GM18867 (cell line): Measurements from ENCODE around the gene VSTM4.
A peak's percentile ranks its signal among the peaks of the same experiment; 100 is the strongest.

Experiments
- ATAC-seq: cut with Tn5 transposase; IDR thresholded peaks from one replicate; pipeline ENCODE4 v1.9.1; 2021; ENCODE audit warnings: mild to moderate bottlenecking, moderate library complexity; ENCODE audit not compliant: unreplicated experiment

VSTM4 gene, protein sequence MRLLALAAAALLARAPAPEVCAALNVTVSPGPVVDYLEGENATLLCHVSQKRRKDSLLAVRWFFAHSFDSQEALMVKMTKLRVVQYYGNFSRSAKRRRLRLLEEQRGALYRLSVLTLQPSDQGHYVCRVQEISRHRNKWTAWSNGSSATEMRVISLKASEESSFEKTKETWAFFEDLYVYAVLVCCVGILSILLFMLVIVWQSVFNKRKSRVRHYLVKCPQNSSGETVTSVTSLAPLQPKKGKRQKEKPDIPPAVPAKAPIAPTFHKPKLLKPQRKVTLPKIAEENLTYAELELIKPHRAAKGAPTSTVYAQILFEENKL

DNA sequence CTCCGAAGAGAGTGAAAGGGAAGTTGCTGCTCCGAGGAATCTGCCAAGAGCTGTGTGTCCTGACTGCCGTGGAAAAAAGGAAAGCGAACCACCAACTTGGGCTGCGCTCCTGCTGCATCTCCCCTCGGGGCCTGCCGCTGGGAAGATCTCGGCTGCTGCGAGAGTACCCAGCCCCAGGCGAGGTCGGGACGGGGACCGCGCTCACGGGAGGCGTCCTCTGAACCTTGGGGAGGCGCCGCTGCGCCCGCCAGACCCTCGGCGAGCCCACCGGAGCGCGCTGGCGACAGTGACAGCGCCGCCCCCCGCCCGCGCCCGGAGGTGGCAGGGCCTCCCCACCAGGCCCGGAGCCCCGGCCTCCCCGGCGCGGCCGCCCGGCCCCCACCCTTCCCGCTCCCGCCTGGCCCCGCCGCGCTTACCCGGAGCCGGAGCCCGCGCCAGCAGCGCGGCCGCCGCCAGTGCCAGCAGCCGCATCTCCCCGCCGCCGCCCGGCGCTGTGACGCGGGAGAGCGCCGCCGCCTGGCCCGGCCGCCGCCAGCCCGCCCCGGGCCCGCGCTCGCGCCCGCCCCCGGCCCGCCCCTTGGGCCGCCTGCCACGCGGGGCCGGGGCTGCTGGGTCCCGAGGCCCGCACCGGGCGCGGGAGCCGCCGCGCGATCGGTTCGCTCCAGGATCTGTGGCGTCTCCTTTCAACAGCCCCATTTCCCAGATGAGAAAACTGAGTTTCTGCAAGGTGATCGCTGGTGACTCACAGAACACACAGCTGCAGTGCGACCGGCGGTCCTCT lies at the start of gene VSTM4:
Gene VSTM4, minus strand, starts transcription at position 508 of the 781 bp plus-strand sequence. Its CDS starts 37 bp downstream, at position 471.
- no peak for ATAC-seq

DNA sequence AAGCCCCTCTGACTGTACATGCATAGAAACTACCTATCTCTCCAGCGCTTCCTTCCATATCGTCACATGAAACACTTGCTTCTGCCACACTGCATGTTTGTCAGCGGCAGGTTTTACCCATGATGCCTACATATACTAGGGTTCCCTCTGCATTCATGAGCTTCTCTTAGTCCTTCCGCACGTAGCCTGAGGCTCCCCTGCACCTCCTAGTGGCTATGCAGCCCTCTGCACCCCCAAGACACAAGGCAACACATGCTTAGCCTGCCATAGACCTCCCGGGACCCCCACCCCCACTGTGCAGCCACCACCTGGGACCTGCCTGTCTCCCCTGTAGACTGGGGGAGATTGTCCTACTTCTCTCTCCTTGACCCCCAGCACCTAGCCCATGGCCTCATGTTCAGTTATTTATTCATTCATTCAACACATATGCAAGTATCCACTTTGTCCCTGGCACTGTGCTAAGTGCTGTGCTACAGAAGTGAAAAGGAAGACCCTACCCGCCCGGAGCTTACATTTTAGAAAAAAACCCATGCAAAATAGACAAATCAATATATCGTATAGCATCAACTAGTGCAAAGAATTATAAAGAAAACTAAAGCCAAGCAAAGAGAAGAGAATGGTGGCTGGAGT lies 49.4 kb upstream of the VSTM4 start:
- ATAC-seq: peak; percentile 87

DNA sequence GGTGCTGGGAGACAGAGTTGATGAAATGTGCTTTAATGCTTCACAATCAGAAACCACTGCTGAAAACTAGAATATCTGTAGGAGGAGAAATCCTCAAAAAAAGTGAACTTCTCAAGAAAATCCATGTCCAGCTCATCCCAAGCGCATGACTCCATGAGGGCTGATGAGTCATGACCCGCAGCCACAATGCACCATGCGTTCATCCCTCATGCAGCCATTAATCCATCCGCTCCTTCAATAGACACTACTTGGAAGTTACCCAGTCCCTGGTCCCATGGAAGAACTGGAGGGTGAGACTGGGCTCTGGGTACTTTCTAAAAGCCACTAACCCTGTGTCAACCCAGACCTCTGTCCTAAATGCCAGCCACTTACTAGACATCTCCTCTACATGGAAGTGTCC lies 48.4 kb upstream of the VSTM4 start:
- no peak for ATAC-seq

DNA sequence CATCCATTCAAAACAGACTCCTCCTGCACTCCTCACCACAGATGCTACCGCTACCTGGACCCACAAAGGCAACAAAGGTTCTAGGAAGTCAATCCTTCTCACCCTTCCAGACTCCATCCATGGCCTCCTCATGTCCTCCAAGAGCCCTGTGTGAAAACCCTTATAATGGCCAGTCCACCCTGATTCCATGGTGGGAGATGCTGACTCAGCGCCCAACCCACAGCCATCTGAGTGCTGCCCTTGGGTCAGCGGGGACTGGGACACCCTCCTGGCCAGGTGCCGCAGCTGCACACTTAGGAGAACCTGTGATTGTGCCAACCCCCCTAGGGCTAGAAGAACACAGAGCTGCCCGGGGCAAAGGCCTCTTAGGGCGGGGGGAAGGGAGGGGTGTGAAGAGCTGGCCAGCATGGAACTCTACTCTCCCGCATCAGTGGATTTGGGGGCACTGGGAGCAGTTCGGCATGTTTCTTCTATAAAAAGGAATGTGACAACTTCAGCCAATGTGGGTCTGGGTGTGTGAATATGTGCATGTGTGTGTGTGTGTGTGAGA lies 47.5 kb upstream of the VSTM4 start:
- no peak for ATAC-seq

DNA sequence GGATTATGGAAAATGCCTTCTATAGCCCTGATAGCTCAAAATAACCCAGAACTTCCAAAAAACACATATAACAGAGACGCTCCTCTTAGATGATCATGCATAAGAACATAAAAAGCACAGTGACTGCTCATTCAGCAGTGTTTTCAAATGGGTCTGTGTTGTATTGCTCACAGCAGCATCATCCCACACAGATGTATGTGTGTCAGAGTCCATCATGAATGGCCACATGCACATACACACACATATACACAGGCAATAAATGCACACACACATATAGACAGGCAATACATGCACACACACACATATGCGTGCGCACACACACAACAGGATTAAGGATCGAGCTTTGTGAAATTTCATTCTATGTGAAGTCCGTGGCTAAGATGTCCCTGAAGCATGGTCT lies 46.7 kb upstream of the VSTM4 start:
- no peak for ATAC-seq

DNA sequence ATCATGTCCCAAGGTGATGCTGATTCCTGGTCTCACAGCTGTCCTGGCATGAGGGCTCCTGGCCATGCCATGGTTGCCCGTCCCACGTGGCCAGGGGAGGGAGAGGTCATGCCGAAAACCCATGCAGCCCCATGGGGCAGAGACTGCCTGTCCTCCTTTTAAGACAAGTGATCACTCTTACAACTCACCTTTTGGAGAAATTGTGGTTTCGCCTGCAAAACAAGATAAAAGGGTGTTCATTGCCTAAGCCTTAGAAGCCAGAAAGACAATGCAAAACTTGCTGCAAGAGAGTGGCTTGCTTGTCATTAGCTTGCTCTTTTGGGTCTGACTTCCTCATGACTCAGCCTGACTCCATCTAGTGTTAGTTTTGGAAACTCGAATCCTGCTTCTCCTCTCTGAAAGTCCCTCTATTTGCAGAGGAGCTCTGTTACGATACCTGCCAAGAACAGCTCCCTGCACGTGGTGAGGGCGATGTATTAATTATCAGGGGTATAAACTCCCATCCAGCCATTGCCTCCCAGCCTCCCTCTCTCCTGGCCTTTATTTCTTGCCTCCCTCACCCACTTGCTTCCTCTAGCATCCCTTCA lies 46.2 kb upstream of the VSTM4 start:
- ATAC-seq: no peak

DNA sequence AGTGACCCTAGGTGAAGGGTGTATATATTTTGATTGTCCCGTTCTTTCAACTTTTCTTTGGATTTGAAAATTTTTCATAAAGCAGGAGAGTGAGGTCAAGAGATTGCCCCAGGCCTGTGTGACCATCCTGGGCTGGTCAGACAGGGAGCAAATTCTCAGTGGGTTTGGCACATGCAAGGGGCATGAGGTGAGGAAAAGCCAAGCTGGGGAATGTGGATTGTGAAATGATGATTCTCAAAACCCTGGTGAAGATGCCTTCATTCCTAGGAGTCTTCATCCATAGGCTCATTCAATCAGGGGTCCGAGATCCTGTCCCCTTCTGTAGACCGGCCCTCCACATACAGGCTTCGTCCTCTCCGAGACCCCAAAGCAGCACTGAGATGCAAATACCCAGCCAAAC lies 45.5 kb upstream of the VSTM4 start:
- ATAC-seq: no peak

DNA sequence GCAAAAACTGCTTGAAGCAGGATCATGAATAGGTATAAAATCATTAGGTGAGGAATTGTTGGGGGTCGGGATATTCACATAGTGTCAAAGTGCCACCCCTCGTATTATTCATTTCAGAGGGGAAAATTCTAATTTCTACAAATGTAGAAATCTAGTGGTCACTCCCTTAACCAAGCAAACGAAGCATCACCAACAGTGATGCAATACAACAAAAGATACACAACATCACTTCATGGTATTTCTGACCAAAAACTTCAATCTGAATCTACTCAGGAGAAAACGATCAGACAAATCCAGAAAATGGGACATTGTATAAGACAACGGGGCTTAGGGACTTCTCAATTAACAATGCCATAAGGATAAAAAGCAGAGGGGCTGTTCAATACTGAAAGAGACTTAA lies 44.8 kb upstream of the VSTM4 start:
- no peak for ATAC-seq

DNA sequence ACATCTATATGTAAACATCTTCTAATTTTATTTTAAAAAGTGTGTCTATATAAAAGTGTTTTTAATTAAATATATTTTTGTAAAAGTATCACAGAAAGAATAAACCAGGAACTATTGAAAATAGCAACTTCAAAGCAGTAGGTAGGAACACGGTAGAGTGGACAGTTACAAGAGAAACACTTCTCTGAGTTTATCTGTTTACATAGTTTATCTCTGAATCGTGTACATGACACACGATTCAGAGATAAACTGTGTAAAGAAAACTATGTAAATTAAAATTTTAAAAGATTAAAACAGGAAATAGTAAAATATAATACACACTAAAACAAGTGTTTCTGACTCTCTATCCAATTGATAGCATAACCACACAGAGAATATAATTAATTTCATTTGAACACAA lies 43.6 kb upstream of the VSTM4 start:
- no peak for ATAC-seq

DNA sequence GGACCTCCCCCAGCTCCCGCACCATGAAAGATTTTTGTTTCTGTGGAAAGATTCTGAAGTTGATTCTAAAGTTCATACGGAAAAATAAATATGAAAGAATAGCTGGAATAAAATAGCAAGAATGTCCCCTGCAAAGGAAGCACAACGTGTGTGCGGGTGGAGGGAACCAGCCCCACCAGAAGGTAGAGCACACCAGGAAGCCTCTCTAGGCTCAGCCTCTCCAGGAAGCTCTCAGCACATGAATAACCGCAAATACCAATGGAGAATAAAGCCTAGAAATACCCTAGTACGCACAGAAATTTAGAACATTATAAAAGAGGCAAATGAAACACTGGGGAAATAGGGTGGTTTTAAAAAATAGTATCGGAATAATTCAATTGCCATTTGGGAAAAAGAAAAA lies 43.1 kb upstream of the VSTM4 start:
- no peak for ATAC-seq

DNA sequence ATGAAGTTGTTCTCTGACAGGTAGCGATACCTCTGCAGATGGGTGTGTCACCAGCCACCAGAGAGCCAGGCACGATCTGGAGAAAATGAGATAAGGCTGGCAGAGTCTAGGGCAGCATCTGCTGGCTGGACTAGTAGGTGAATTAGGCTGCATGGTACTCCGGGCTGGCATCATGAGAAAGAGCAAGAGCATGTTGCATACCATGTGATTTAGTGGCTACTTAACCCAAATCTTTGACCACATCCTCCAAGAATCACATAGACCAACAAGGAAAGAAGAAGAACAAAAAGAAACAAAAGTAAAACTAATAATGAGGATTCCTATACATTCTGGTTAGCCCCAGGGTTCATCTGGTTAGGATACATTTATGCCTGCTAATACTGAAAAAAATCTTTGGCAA lies 41.9 kb upstream of the VSTM4 start:
- ATAC-seq: no peak

DNA sequence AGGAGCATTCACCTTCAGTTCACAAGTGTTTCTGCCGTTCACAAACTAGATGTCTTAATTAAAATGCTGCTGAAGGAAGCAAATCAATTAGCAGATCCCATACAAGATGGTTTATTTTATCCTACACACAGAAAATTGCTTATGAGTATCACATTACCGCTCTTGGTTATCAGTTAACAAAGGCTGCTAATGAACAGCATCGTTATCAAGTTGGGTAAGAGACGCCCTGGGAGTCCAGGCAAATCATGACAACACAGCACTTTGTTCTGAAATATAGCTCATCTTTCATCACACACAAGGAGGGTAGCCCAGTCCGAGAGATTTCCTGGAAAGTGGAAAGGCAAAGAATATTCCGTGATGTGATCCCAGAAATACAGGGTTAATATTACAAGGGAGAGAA lies 39.3 kb upstream of the VSTM4 start:
- no peak for ATAC-seq

DNA sequence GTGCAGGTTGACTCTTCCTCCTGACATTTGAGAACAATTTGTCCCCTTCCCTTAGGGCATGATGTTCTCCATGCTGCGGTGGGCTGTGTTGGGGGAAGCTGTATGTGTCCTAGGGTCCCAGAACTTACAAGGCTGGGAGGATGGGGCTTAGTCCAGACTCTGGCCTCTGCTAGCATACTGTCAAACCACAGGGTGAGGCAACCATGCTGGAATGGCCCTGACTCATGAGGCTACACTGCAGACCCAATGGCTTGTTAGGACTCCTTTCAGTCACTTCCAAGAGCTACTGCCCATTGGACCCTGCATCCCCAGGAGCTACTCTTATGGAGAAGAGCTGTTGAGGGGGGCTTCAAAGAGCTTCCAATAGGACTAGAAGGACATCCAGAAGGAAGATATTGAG lies 38.6 kb upstream of the VSTM4 start:
- no peak for ATAC-seq

DNA sequence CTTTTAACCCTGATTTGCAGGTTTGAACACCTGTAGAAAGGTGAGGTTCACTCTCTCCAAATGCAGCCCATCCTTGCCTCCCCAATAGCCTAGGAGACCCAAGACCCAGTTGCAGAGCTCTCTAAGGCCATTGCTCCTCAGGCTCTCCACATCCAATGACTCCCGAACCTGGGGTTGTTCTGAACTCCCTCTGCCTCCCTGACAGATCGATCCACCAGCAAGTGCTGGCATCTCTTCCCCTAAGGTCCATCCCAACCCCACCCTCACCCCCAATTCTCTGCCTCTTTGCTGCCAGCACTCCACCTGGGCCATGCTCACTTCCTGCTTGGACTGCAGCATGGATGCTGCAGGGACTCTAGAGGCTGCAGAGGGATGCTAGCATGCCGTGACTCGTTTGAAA lies 37.8 kb upstream of the VSTM4 start:
- ATAC-seq: no peak

DNA sequence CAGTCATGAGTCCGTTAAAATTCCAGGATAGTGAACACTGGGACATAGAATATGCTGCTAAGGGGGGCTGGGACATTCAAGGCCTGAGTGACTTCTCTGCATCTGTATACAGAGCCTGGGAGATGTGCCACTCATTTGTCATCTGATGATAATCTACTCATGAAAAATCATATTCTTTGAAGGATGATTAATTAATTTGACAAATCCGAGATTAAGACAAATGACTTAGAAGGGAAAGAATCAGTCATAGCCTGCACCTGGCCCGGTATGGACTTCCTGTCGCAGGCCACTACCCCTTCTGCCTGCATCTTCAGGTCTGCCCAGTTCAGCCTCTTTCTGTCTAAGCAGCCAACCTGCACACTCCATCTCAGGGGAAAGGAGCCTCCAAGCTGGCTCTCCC lies 37.3 kb upstream of the VSTM4 start:
- no peak for ATAC-seq

DNA sequence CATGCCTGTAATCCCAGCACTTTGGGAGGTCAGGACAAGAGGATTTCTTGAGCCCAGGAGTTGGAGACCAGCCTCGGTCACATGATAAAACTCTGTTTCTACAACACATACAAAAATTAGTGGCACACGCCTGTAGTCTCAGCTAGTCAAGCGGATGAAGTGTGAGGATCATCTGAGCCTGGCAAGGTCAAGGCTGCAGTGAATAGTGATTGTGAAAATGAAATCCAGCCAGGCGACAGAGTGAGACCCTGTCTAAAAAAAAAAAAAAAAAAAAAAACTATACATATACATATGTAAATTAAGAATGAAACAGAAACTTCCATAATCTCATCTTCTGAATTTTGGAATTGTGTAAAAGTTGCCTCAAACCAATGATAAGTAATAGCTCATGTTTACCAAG lies 36.7 kb upstream of the VSTM4 start:
- ATAC-seq: peak; percentile 49

DNA sequence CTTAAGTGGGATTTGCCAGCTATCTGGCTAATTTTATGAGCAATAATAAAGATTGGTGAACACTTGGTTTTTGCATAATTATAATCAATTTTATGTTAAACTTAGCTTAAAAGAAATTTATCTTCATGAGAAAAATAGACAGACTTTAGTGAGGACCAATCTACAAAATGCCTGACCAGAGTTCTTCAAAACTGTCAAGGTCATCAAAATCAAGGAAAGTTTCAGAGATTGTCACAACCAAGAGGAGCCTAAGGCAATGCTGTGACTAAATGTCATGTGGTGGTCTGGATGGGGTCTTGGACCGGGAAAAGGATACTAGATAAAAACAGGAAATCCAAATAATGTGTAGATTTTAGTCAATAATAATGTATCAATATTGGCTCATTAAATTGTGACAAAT lies 36.2 kb upstream of the VSTM4 start:
- ATAC-seq: no peak

DNA sequence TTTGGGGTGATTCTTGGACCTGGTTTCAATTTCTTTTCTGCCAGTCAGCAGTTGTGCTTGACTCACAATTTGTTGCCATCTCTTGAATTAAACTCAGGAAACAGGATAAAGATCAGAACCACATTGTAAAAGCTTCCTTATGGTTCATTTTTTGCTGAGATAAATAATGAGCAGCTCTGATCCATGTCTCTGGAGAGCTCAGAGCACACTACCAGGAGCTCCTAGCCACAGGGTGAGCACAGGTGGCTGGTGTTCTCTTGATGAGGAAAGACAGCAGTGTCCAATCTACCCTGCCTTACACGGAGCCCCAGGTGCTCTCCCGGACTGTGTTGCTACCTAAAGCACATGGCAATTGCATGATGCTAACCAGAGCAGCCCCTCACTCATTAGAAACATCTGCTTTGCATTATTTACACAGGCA lies 35.7 kb upstream of the VSTM4 start:
- no peak for ATAC-seq

DNA sequence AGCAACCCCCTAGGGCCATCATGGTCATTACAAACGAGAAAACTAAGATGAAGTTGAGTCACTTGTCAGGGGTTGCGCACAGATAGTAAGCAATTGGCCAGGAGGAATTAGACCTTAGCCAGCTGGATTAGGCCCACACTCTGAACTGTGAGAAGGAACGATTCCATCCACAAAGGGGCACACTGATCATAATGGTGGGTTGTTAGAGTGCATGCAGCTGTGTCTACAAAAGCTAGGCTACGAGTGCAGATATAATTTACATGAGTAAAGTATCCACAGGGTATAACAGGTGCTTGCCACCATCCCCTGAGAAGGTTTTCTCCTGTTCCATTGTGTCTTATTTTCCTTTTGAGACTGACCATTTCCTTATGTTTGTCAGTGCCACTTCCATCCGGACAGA lies 35.1 kb upstream of the VSTM4 start:
- ATAC-seq: no peak

DNA sequence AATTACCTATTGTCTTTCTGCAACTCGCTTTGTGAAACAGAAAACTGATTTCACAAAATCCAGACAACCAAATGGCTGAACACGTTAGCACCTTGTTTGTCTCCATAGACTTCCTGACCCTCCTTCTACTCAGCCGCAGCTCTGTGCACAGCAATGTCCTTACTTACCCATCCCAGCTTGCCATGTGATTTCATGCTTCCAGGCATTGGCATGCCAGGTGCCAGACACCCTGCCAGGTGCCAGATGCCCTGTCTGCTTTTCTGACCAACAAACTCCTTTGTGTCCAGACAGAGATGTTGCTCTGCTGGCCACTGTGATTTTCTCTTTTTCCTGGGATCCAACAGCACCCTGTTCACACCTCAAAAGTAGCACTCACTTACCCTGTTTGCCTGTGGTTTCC lies 34.6 kb upstream of the VSTM4 start:
- no peak for ATAC-seq

DNA sequence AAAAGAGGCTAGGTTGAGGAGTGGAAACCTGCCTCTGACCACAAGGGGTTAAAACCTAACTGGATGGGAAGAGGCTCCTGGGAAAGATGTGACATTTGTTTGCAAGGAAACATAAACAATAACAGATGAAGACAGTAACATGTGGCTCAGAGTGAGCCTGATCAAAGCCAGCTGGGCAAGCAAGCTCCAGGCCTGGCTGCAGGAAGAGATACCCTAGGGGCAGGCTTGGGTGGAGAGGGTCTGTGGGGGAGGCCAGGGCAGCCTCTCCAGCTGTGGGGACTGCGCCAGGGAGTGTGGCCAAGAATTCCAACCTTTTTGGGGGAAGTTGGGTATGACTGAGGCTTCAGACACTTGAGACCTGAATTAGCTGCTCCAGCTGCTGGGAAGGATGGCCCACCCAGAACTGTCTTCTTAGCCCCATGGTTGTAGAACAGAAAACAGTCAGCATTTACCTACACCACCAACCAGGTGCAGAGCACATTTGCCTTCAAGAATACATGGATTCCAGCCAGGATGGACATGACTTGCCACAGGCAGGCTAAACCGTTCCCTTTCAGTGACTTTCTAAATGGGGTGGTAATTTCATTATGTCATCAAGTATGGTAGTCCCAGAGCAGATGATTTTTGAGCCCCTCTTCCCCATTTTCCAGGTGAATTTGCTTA lies 28.9 kb upstream of the VSTM4 start:
- no peak for ATAC-seq
